Astrocyte of the cerebellum (primary cell): Measurements from ENCODE around the gene PA2G4.

Experiments used
- DNase-seq: peaks from one replicate; pipeline ENCODE4 v3.0.0-alpha.2; 2011; ENCODE audit warnings: low read depth
- H3K4me3 ChIP-seq: 2 replicates; pipeline ENCODE4 v1.5.1; 2011; ENCODE audit warnings: mild to moderate bottlenecking, low read depth, low read length, moderate library complexity
- in situ Hi-C: cut with HindIII; loops from 2 replicates; pipeline ENCODE4 v1.10.0; 2017; ENCODE audit warnings: low sequenced_read_pairs
- TF ChIP-seq, protein P1 (sequence below): IDR thresholded peaks from 2 replicates; pipeline ENCODE4 v1.5.1; 2012; ENCODE audit warnings: low read length, low read depth, moderate library complexity, mild to moderate bottlenecking; ENCODE audit errors: missing control alignments

The PA2G4 gene

DNA sequence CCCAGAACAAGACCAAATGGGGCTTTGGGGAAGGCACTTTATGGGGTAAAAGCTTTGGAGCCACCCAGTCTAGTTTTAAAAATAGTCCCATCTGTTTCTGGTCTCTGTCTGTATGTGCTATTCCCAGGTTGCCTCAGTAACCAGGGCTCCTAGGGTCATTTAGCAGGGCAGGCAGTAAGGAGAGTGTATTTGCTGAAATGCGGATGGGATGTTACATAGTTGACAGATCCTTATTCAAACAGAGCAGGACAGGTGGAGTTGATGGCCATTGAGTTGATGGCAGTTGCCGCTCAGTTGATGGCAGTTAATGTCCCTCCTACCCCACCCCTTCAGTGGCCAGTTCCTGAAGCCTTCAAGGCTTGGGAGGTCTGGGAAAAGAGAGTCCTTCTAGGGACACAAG is 18.3 kb downstream of the PA2G4 start:
- no peak for DNase-seq
- in situ Hi-C loops, result loop anchor here (10.0 kb wide), 1 partner anchor 52 kb away; no protein-coding TSS in a partner anchor
- TF ChIP-seq, protein P1, sequence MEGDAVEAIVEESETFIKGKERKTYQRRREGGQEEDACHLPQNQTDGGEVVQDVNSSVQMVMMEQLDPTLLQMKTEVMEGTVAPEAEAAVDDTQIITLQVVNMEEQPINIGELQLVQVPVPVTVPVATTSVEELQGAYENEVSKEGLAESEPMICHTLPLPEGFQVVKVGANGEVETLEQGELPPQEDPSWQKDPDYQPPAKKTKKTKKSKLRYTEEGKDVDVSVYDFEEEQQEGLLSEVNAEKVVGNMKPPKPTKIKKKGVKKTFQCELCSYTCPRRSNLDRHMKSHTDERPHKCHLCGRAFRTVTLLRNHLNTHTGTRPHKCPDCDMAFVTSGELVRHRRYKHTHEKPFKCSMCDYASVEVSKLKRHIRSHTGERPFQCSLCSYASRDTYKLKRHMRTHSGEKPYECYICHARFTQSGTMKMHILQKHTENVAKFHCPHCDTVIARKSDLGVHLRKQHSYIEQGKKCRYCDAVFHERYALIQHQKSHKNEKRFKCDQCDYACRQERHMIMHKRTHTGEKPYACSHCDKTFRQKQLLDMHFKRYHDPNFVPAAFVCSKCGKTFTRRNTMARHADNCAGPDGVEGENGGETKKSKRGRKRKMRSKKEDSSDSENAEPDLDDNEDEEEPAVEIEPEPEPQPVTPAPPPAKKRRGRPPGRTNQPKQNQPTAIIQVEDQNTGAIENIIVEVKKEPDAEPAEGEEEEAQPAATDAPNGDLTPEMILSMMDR, result no peak
- H3K4me3 ChIP-seq, result no peak overlapping the region

DNA sequence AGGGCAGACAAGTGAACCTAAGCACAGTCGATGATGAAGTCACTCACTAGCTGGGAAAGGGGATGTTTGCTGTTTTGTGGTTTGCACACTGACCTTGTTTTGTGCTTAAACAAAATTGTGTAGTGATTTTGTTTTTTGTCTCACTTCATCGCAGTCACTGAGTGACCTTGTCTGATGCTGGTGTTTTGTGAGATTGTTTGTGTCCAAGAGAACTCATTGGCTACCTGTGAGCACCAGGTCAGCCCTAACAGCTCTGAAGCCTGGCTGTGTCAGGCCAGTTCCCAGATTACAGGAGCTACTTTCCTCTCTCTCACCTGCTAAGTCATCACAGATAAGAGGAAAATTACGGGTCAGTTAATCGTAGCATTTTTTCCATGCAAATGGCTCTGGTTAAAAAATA is 19.8 kb downstream of the PA2G4 start:
- no peak overlapping the region for H3K4me3 ChIP-seq
- in situ Hi-C loops, result loop anchor here (10.0 kb wide), 1 partner anchor 51 kb away; no protein-coding TSS in a partner anchor
- TF ChIP-seq, protein P1, result no peak
- DNase-seq, result no peak

- no peak for DNase-seq
- TF ChIP-seq, protein P1, result no peak
- H3K4me3 ChIP-seq, result no peak overlapping the region
- in situ Hi-C loops, result loop anchor here (5.0 to 10.0 kb wide), 2 partner anchors 48 to 96 kb away; partner anchors contain the start of genes NABP2 and RNF41
Measured at GRCh38 chr12:56126732-56127239, 22.4 kb downstream of the PA2G4 start.

GRCh38 chr12:56127485-56127887 is 23.1 kb downstream of the PA2G4 start:
- DNase-seq, result no peak
- in situ Hi-C loops, result loop anchor here (5.0 to 10.0 kb wide), 2 partner anchors 47 to 95 kb away; partner anchors contain the start of genes NABP2 and RNF41
- TF ChIP-seq, protein P1, result no peak
- peak overlapping the region; percentile 38 for H3K4me3 ChIP-seq

- peak; percentile 100 for DNase-seq
- H3K4me3 ChIP-seq, result peak within 1 kb of the TSS; percentile 92
- in situ Hi-C loops, result loop anchor here (5.0 to 10.0 kb wide), 2 partner anchors 47 to 94 kb away; partner anchors contain the start of genes NABP2 and RNF41
- TF ChIP-seq, protein P1, result no peak
Measured at GRCh38 chr12:56127888-56128669, 23.7 kb downstream of the PA2G4 start, which contains the start of gene ESYT1. TSS of gene ESYT1 (plus strand) at chr12:56128267. CDS start at chr12:56128320, 53 bp downstream.

DNA sequence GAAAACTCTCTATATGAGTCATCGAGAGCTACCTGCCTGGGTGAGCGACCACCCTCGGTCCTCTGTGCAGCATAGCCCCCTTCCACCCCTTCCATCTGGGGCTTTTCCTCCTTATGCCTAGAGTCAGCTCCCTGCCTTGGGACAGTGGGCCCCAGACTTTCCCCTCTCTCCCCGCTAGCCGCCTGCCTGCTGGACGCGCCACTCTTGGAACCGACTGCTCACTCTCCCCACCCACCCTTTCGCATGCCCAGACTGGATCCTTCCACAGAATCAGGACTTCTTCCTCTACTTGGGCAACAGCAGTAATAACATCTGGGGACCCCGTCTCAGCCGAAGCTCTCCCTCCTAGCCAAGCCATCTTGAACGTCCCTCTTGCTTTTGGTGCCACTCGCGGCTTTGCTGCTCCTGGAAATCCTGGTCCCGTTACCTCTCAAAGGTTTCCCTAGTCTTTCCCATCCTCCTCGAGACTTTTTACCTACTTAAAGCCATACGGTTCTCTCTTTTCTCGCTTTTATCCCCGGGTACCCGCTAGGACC is 24.4 kb downstream of the PA2G4 start:
- peak overlapping the region; percentile 92 for H3K4me3 ChIP-seq
- DNase-seq, result no peak
- in situ Hi-C loops, result loop anchor here (5.0 to 10.0 kb wide), 2 partner anchors 46 to 94 kb away; partner anchors contain the start of genes NABP2 and RNF41
- TF ChIP-seq, protein P1, result no peak
